Activated naive CD4-positive, alpha-beta T cell (primary cell): ENCODE results near the gene MBNL2.

Experiments
- DNase-seq, 4 experiments: peaks; one replicate each; lab custom pipeline; 2025; lab: John Stamatoyannopoulos, UW

Gene MBNL2

GRCh38 chr13:97234236-97234635 lies 12.1 kb downstream of the MBNL2 start:
- DNase-seq, result no peak

- no peak for DNase-seq
Measured at GRCh38 chr13:97234742-97235141, 12.6 kb downstream of the MBNL2 start.

GRCh38 chr13:97235549-97236231 lies 13.6 kb downstream of the MBNL2 start:
- no peak for DNase-seq

GRCh38 chr13:97237388-97237787 lies 15.3 kb downstream of the MBNL2 start:
- DNase-seq, result no peak

- DNase-seq, result no peak
Measured at GRCh38 chr13:97238432-97238831, 16.3 kb downstream of the MBNL2 start.

GRCh38 chr13:97238883-97239282 lies 16.8 kb downstream of the MBNL2 start:
- no peak for DNase-seq

GRCh38 chr13:97239306-97239705 lies 17.2 kb downstream of the MBNL2 start:
- no peak for DNase-seq

GRCh38 chr13:97239943-97240787 lies 18.0 kb downstream of the MBNL2 start:
- DNase-seq, result no peak

- DNase-seq, result no peak
Measured at GRCh38 chr13:97240788-97241734, 18.9 kb downstream of the MBNL2 start.

GRCh38 chr13:97241761-97242160 lies 19.6 kb downstream of the MBNL2 start:
- DNase-seq, result no peak

GRCh38 chr13:97242755-97243497 lies 20.8 kb downstream of the MBNL2 start:
- no peak for DNase-seq

GRCh38 chr13:97243915-97244781 lies 22.0 kb downstream of the MBNL2 start:
- no peak for DNase-seq

GRCh38 chr13:97245011-97245410 lies 22.9 kb downstream of the MBNL2 start:
- DNase-seq, result no peak

- DNase-seq, result no peak
Measured at GRCh38 chr13:97246596-97247158, 24.5 kb downstream of the MBNL2 start.

GRCh38 chr13:97248243-97248642 lies 26.1 kb downstream of the MBNL2 start:
- DNase-seq, result no peak

GRCh38 chr13:97249093-97249795 lies 27.1 kb downstream of the MBNL2 start:
- DNase-seq, result no peak

- no peak for DNase-seq
Measured at GRCh38 chr13:97249796-97250495, 27.8 kb downstream of the MBNL2 start.

- no peak for DNase-seq
Measured at GRCh38 chr13:97250560-97250959, 28.4 kb downstream of the MBNL2 start.

GRCh38 chr13:97252735-97253134 lies 30.6 kb downstream of the MBNL2 start:
- DNase-seq, result no peak
